ENCODE data around the gene USE1. TPM values are rescaled to one million over a fixed set of nuclear protein-coding genes. Genes with fewer than 3 reads are reported as not detected.

USE1 gene
- total RNA-seq: 10 to 100 TPM; 22.6 to 24.5 TPM

GRCh38 chr19:17215127-17215971 is at the start of gene USE1:
Gene USE1 (plus strand): TSS chr19:17215357. CDS start chr19:17215406, 49 bp downstream.
- H3K27me3 Mint-ChIP-seq: no peaks in the 10 kb centered on the region
- ChIA-PET CTCF (interaction anchor here (0.5 to 1.7 kb wide), 10 partner anchors 10 to 113 kb away, joined by 3 to 5 read pairs (median 4); partner anchors contain the start of gene BABAM1), POLR2A (interaction anchor here (0.6 to 1.3 kb wide), 6 partner anchors 10 to 190 kb away, joined by 3 to 4 read pairs (median 3); partner anchors contain the start of genes BST2 and OCEL1)
- intact Hi-C loops (cut with DNase I, micrococcal nuclease): loop anchor here (1.0 to 5.0 kb wide), 10 partner anchors 11 to 205 kb away; partner anchors contain the start of genes BABAM1 (in 2 of the 2), HAUS8 (in 2 of the 2), MYO9B (in 2 of the 2) and OCEL1 (in 2 of the 2)
- peaks cover 21% of the 10 kb centered on the region for H3K4me1 Mint-ChIP-seq
- H3K27ac Mint-ChIP-seq: peak within 1 kb of the TSS; percentile 95
- H3K36me3 Mint-ChIP-seq (ENCODE audit: low read depth): peaks cover 26% of the 10 kb centered on the region
- H3K9me3 Mint-ChIP-seq (ENCODE audit: low read depth): no peaks in the 10 kb centered on the region
- H3K4me3 Mint-ChIP-seq: peak within 1 kb of the TSS; percentile 80
- peak; percentile 93 for DNase-seq
- ATAC-seq: peak; percentile 97

- no peaks in the 10 kb centered on the region for H3K4me1 Mint-ChIP-seq
- intact Hi-C loops (cut with DNase I, micrococcal nuclease): no loop called here
- no peaks in the 10 kb centered on the region for H3K27me3 Mint-ChIP-seq
- no peak overlapping the region for H3K27ac Mint-ChIP-seq
- no peak for ATAC-seq
- POLR2A ChIA-PET: interaction anchor here (0.7 kb wide), 1 partner anchor 92 kb away, joined by 3 read pairs; no protein-coding TSS in a partner anchor
- CTCF ChIA-PET: interaction anchor here (1.3 kb wide), 1 partner anchor 12 kb away, joined by 3 read pairs; no protein-coding TSS in a partner anchor
- no peak for DNase-seq
- H3K36me3 Mint-ChIP-seq (ENCODE audit: low read depth): peaks cover 54% of the 10 kb centered on the region
- H3K9me3 Mint-ChIP-seq (ENCODE audit: low read depth): peaks cover 4% of the 10 kb centered on the region
- no peak overlapping the region for H3K4me3 Mint-ChIP-seq
Observed at GRCh38 chr19:17165715-17166114, 49.4 kb upstream of the USE1 start.

- peaks cover 11% of the 10 kb centered on the region for H3K4me1 Mint-ChIP-seq
- no peak overlapping the region for H3K4me3 Mint-ChIP-seq
- intact Hi-C loops (cut with DNase I, micrococcal nuclease): no loop called here
- no peaks in the 10 kb centered on the region for H3K27me3 Mint-ChIP-seq
- peak; percentile 59 for DNase-seq
- H3K36me3 Mint-ChIP-seq (ENCODE audit: low read depth): peaks cover 45% of the 10 kb centered on the region
- no peaks in the 10 kb centered on the region for H3K9me3 Mint-ChIP-seq (ENCODE audit: low read depth)
- peak overlapping the region; percentile 43 for H3K27ac Mint-ChIP-seq
- POLR2A ChIA-PET: interaction anchor here (0.8 kb wide), 1 partner anchor 44 kb away, joined by 3 read pairs; the partner anchor contains the start of gene USE1
- peak; percentile 74 for ATAC-seq
- CTCF ChIA-PET: interaction anchor here (0.6 kb wide), 1 partner anchor 213 kb away, joined by 3 read pairs; no protein-coding TSS in a partner anchor
Observed at GRCh38 chr19:17170538-17171297, 44.4 kb upstream of the USE1 start.

GRCh38 chr19:17171874-17172273 is 43.3 kb upstream of the USE1 start:
- CTCF ChIA-PET: no interaction called here
- H3K4me3 Mint-ChIP-seq: no peak overlapping the region
- no peak overlapping the region for H3K27ac Mint-ChIP-seq
- peaks cover 48% of the 10 kb centered on the region for H3K36me3 Mint-ChIP-seq (ENCODE audit: low read depth)
- H3K4me1 Mint-ChIP-seq: peaks cover 11% of the 10 kb centered on the region
- DNase-seq (no peak), ATAC-seq (no peak)
- intact Hi-C loops (cut with DNase I, micrococcal nuclease): no loop called here
- no peaks in the 10 kb centered on the region for H3K27me3 Mint-ChIP-seq
- H3K9me3 Mint-ChIP-seq (ENCODE audit: low read depth): no peaks in the 10 kb centered on the region
- POLR2A ChIA-PET: no interaction called here

- peaks cover 50% of the 10 kb centered on the region for H3K36me3 Mint-ChIP-seq (ENCODE audit: low read depth)
- CTCF ChIA-PET: interaction anchor here (2.1 kb wide), 1 partner anchor 11 kb away, joined by 5 read pairs; no protein-coding TSS in a partner anchor
- peaks cover 11% of the 10 kb centered on the region for H3K4me1 Mint-ChIP-seq
- ATAC-seq: no peak
- intact Hi-C loops (cut with DNase I, micrococcal nuclease): no loop called here
- H3K4me3 Mint-ChIP-seq: no peak overlapping the region
- POLR2A ChIA-PET: interaction anchor here (0.7 kb wide), 1 partner anchor 581 kb away, joined by 3 read pairs; no protein-coding TSS in a partner anchor
- H3K9me3 Mint-ChIP-seq (ENCODE audit: low read depth): no peaks in the 10 kb centered on the region
- DNase-seq: no peak
- no peak overlapping the region for H3K27ac Mint-ChIP-seq
- H3K27me3 Mint-ChIP-seq: no peaks in the 10 kb centered on the region
Observed at GRCh38 chr19:17172624-17173345, 42.4 kb upstream of the USE1 start.

GRCh38 chr19:17178291-17178690 is 36.9 kb upstream of the USE1 start:
- no peaks in the 10 kb centered on the region for H3K9me3 Mint-ChIP-seq (ENCODE audit: low read depth)
- CTCF ChIA-PET: interaction anchor here (0.6 kb wide), 1 partner anchor 25 kb away, joined by 3 read pairs; no protein-coding TSS in a partner anchor
- peaks cover 28% of the 10 kb centered on the region for H3K36me3 Mint-ChIP-seq (ENCODE audit: low read depth)
- POLR2A ChIA-PET: no interaction called here
- H3K4me1 Mint-ChIP-seq: peaks cover 10% of the 10 kb centered on the region
- H3K4me3 Mint-ChIP-seq: no peak overlapping the region
- DNase-seq (no peak), ATAC-seq (no peak)
- intact Hi-C loops (cut with DNase I, micrococcal nuclease): no loop called here
- H3K27ac Mint-ChIP-seq: no peak overlapping the region
- no peaks in the 10 kb centered on the region for H3K27me3 Mint-ChIP-seq

GRCh38 chr19:17180997-17181702 is 34.0 kb upstream of the USE1 start:
- ChIA-PET CTCF (interaction anchor here (0.6 kb wide), 2 partner anchors 12 to 167 kb away, joined by 3 read pairs; no protein-coding TSS in a partner anchor), POLR2A (no interaction called here)
- intact Hi-C loops (cut with DNase I, micrococcal nuclease): loop anchor here in 1 of 2 experiments (5.0 kb wide), 1 partner anchor 114 kb away; no protein-coding TSS in a partner anchor
- ATAC-seq (no peak), DNase-seq (no peak)
- Mint-ChIP-seq H3K4me3 (no peak overlapping the region), H3K4me1 (peaks cover 22% of the 10 kb centered on the region), H3K36me3 (ENCODE audit: low read depth) (peaks cover 24% of the 10 kb centered on the region), H3K27ac (no peak overlapping the region), H3K27me3 (no peaks in the 10 kb centered on the region), H3K9me3 (ENCODE audit: low read depth) (no peaks in the 10 kb centered on the region)

- Mint-ChIP-seq H3K4me1 (peaks cover 22% of the 10 kb centered on the region), H3K36me3 (ENCODE audit: low read depth) (peaks cover 23% of the 10 kb centered on the region), H3K27me3 (no peaks in the 10 kb centered on the region), H3K27ac (peak overlapping the region; percentile 89), H3K9me3 (ENCODE audit: low read depth) (no peaks in the 10 kb centered on the region), H3K4me3 (peak overlapping the region; percentile 59)
- CTCF ChIA-PET: interaction anchor here (0.6 to 1.5 kb wide), 7 partner anchors 9 to 500 kb away, joined by 3 to 5 read pairs (median 4); no protein-coding TSS in a partner anchor
- DNase-seq: peak; percentile 50
- ATAC-seq: peak; percentile 45
- intact Hi-C loops (cut with DNase I, micrococcal nuclease): loop anchor here in 1 of 2 experiments (5.0 kb wide), 1 partner anchor 116 kb away; no protein-coding TSS in a partner anchor
- POLR2A ChIA-PET: interaction anchor here (0.6 to 0.7 kb wide), 3 partner anchors 58 to 985 kb away, joined by 3 to 4 read pairs (median 3); partner anchors contain the start of genes AP1M1 and ARRDC2
Observed at GRCh38 chr19:17183271-17183761, 31.8 kb upstream of the USE1 start.

GRCh38 chr19:17183858-17184321 is 31.3 kb upstream of the USE1 start:
- intact Hi-C loops (cut with DNase I, micrococcal nuclease): loop anchor here (1.0 to 5.0 kb wide), 2 partner anchors 31 to 117 kb away; partner anchors contain the start of gene USE1 (in 1 of the 2)
- ChIA-PET CTCF (interaction anchor here (0.6 to 1.5 kb wide), 11 partner anchors 10 to 927 kb away, joined by 3 to 5 read pairs (median 4); no protein-coding TSS in a partner anchor), POLR2A (interaction anchor here (0.6 to 0.7 kb wide), 3 partner anchors 42 to 522 kb away, joined by 3 to 6 read pairs (median 3); partner anchors contain the start of gene OCEL1)
- Mint-ChIP-seq H3K36me3 (ENCODE audit: low read depth) (peaks cover 22% of the 10 kb centered on the region), H3K4me3 (peak overlapping the region; percentile 59), H3K4me1 (peaks cover 22% of the 10 kb centered on the region), H3K9me3 (ENCODE audit: low read depth) (no peaks in the 10 kb centered on the region), H3K27ac (peak overlapping the region; percentile 89), H3K27me3 (no peaks in the 10 kb centered on the region)
- peak; percentile 60 for ATAC-seq
- peak; percentile 33 for DNase-seq

All from activated CD4-positive, alpha-beta T cell treated with anti-CD3 and anti-CD28 coated beads for 36 hours (primary cell).